Neural progenitor cell (in vitro differentiated cells): ENCODE data around the gene TBXAS1. TPM values are rescaled to one million over a fixed set of nuclear protein-coding genes. Genes with fewer than 3 reads are reported as not detected.

Source experiments
- DNase-seq: peaks from one replicate; pipeline ENCODE4 v3.0.0-alpha.2; 2016; ENCODE audit warnings: low spot score
- H2AFZ ChIP-seq: fragments of 200-600 bp; sonication (generic); replicated peaks from 2 replicates; pipeline ENCODE4 v1.6.1; 2016; ENCODE audit warnings: antibody characterized with exemption
- H3F3A ChIP-seq: fragments of 200-600 bp; sonication (generic); 2 replicates; pipeline ENCODE4 v1.6.1; 2016; ENCODE audit warnings: antibody characterized with exemption, low read depth
- H3K27ac ChIP-seq: fragments of 200-600 bp; sonication (generic); 2 replicates; pipeline ENCODE4 v1.5.1; 2016; ENCODE audit warnings: mild to moderate bottlenecking
- H3K27me3 ChIP-seq: fragments of 200-600 bp; sonication (generic); 2 replicates; pipeline ENCODE4 v1.6.1; 2016; ENCODE audit warnings: mild to moderate bottlenecking, moderate library complexity
- H3K36me3 ChIP-seq: fragments of 200-600 bp; sonication (generic); 2 replicates; pipeline ENCODE4 v1.5.1; 2016
- H3K4me1 ChIP-seq: fragments of 200-600 bp; sonication (generic); 2 replicates; pipeline ENCODE4 v1.6.1; 2016; ENCODE audit warnings: mixed run types
- H3K4me2 ChIP-seq: fragments of 200-600 bp; sonication (generic); 2 replicates; pipeline ENCODE4 v1.6.1; 2016
- H3K4me3 ChIP-seq: fragments of 200-600 bp; sonication (generic); 2 replicates; pipeline ENCODE4 v1.5.1; 2016
- H3K79me2 ChIP-seq: fragments of 200-600 bp; sonication (generic); 2 replicates; pipeline ENCODE4 v1.6.1; 2016; ENCODE audit warnings: low read depth
- H3K9ac ChIP-seq: fragments of 200-600 bp; sonication (generic); 2 replicates; pipeline ENCODE4 v1.6.1; 2016
- H3K9me3 ChIP-seq: fragments of 200-600 bp; sonication (generic); 2 replicates; pipeline ENCODE4 v1.5.1; 2016; ENCODE audit warnings: low read depth
- H4K20me1 ChIP-seq: fragments of 200-600 bp; sonication (generic); 2 replicates; pipeline ENCODE4 v1.6.1; 2016; ENCODE audit warnings: low read depth
- H3K27ac Mint-ChIP-seq: 3 replicates; pipeline ENCODE4 v1.8.0; 2021; ENCODE audit warnings: mixed read lengths
- H3K27me3 Mint-ChIP-seq: 2 replicates; pipeline ENCODE4 v1.8.0; 2022; ENCODE audit warnings: low read depth, mild to moderate bottlenecking, inconsistent platforms, moderate library complexity, mixed read lengths; ENCODE audit not compliant: insufficient read depth
- H3K36me3 Mint-ChIP-seq: 3 replicates; pipeline ENCODE4 v1.8.0; 2021; ENCODE audit warnings: mixed read lengths
- H3K4me1 Mint-ChIP-seq: 3 replicates; pipeline ENCODE4 v1.8.0; 2021; ENCODE audit warnings: mixed read lengths
- H3K4me3 Mint-ChIP-seq: 3 replicates; pipeline ENCODE4 v1.8.0; 2021; ENCODE audit warnings: mild to moderate bottlenecking, moderate library complexity, mixed read lengths
- H3K9me3 Mint-ChIP-seq: 3 replicates; pipeline ENCODE4 v1.8.0; 2020; ENCODE audit warnings: mixed read lengths
- CTCF ChIP-seq: fragments of 200-600 bp; sonication (generic); IDR thresholded peaks from 2 replicates; pipeline ENCODE4 v1.5.1; 2017; ENCODE audit warnings: antibody characterized with exemption, mild to moderate bottlenecking
- EZH2 ChIP-seq: fragments of 200-600 bp; sonication (generic); IDR thresholded peaks from 2 replicates; pipeline ENCODE4 v1.6.1; 2017; ENCODE audit warnings: antibody characterized with exemption, mild to moderate bottlenecking, moderate library complexity
- EZH2phosphoT487 ChIP-seq: fragments of 200-600 bp; sonication (generic); IDR thresholded peaks from 2 replicates; pipeline ENCODE4 v1.6.1; 2017; ENCODE audit warnings: antibody characterized with exemption
- total RNA-seq: library from RNA; depleted of rRNA; stranded (reverse); fragments of >200 nt; gene quantifications from 2 replicates; pipeline ENCODE4 v1.2.3, GENCODE V29; 2015; ENCODE audit warnings: low replicate concordance

The TBXAS1 gene
- total RNA-seq, 1 donor from 2014 or later: not detected

GRCh38 chr7:139887992-139888481, 59.0 kb downstream of the TBXAS1 start:
- Mint-ChIP-seq H3K36me3 (no peaks in the 10 kb centered on the region), H3K27ac (no peak overlapping the region), H3K4me1 (no peaks in the 10 kb centered on the region), H3K27me3 (no peaks in the 10 kb centered on the region), H3K4me3 (no peak overlapping the region), H3K9me3 (peaks cover 4% of the 10 kb centered on the region)
- H3K27ac ChIP-seq: no peak overlapping the region
- H3K4me2 ChIP-seq: no peak overlapping the region
- H3K79me2 ChIP-seq: no peaks in the 10 kb centered on the region
- no peaks in the 10 kb centered on the region for H3K9me3 ChIP-seq
- H2AFZ ChIP-seq: no peak overlapping the region
- no peak for DNase-seq
- H4K20me1 ChIP-seq: no peaks in the 10 kb centered on the region
- H3K4me1 ChIP-seq: no peaks in the 10 kb centered on the region
- H3K36me3 ChIP-seq: no peaks in the 10 kb centered on the region
- no peaks in the 10 kb centered on the region for H3F3A ChIP-seq
- no peak overlapping the region for H3K9ac ChIP-seq
- no peaks in the 10 kb centered on the region for H3K27me3 ChIP-seq
- TF ChIP-seq CTCF: no peak
- TF ChIP-seq EZH2phosphoT487: no peak
- TF ChIP-seq EZH2: no peak
- H3K4me3 ChIP-seq: no peak overlapping the region

- Mint-ChIP-seq H3K27me3 (no peaks in the 10 kb centered on the region), H3K4me1 (no peaks in the 10 kb centered on the region), H3K27ac (no peak overlapping the region), H3K9me3 (peaks cover 4% of the 10 kb centered on the region), H3K4me3 (no peak overlapping the region), H3K36me3 (no peaks in the 10 kb centered on the region)
- Histone ChIP-seq H3K4me3 (no peak overlapping the region), H3K27me3 (no peaks in the 10 kb centered on the region), H2AFZ (no peak overlapping the region), H4K20me1 (no peaks in the 10 kb centered on the region), H3F3A (no peaks in the 10 kb centered on the region), H3K79me2 (no peaks in the 10 kb centered on the region), H3K36me3 (no peaks in the 10 kb centered on the region), H3K4me1 (no peaks in the 10 kb centered on the region), H3K9me3 (no peaks in the 10 kb centered on the region), H3K4me2 (no peak overlapping the region), H3K27ac (no peak overlapping the region), H3K9ac (no peak overlapping the region)
- TF ChIP-seq EZH2 (no peak), CTCF (no peak), EZH2phosphoT487 (no peak)
- DNase-seq: no peak
Observed at GRCh38 chr7:139889186-139889871, 60.3 kb downstream of the TBXAS1 start.

GRCh38 chr7:139893461-139893860, 64.4 kb downstream of the TBXAS1 start:
- Histone ChIP-seq H3K79me2 (no peaks in the 10 kb centered on the region), H3F3A (no peaks in the 10 kb centered on the region), H3K27ac (no peak overlapping the region), H3K9me3 (no peaks in the 10 kb centered on the region), H3K4me1 (no peaks in the 10 kb centered on the region), H3K9ac (no peak overlapping the region), H2AFZ (no peak overlapping the region), H4K20me1 (no peaks in the 10 kb centered on the region), H3K36me3 (no peaks in the 10 kb centered on the region), H3K27me3 (no peaks in the 10 kb centered on the region), H3K4me2 (no peak overlapping the region), H3K4me3 (no peak overlapping the region)
- Mint-ChIP-seq H3K4me1 (no peaks in the 10 kb centered on the region), H3K27me3 (peaks cover 4% of the 10 kb centered on the region), H3K9me3 (peaks cover 4% of the 10 kb centered on the region), H3K27ac (no peak overlapping the region), H3K36me3 (no peaks in the 10 kb centered on the region), H3K4me3 (no peak overlapping the region)
- TF ChIP-seq EZH2 (no peak), EZH2phosphoT487 (no peak), CTCF (no peak)
- DNase-seq: no peak
